B cell (primary cell): ENCODE measurements around the gene MEF2B.

Experiments
- EZH2 ChIP-seq: IDR thresholded peaks from 2 replicates; pipeline ENCODE4 v1.6.1; 2012; ENCODE audit warnings: borderline replicate concordance, low read depth, mild to moderate bottlenecking, moderate library complexity, low read length; ENCODE audit not compliant: insufficient read depth, poor library complexity, severe bottlenecking
- TF ChIP-seq, protein P1 (sequence below): fragments of 200-600 bp; IDR thresholded peaks from one replicate; pipeline ENCODE4 v1.8.0; 2022; ENCODE audit warnings: antibody characterized with exemption, mild to moderate bottlenecking

DNA sequence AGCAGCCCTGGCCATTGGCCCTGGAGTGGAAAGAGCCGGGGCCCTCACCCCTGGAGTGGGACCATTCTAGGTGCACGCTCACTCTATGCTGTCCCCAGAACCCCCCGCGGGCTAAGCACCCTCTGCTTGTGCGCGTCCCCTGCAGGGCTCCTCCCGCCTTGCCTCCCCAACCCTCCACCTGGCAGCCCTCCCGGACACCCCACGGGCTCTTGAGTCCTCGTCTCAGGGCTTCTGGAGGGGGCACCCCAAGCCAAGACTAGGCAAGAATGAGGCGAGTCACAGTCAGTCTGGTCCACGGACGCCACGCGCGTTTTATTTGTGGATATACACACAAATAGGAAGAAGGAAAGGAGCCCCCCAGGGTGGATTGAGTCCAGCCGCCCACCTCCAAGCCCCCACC lies 24.8 kb downstream of the MEF2B start:
- TF ChIP-seq, protein P1, sequence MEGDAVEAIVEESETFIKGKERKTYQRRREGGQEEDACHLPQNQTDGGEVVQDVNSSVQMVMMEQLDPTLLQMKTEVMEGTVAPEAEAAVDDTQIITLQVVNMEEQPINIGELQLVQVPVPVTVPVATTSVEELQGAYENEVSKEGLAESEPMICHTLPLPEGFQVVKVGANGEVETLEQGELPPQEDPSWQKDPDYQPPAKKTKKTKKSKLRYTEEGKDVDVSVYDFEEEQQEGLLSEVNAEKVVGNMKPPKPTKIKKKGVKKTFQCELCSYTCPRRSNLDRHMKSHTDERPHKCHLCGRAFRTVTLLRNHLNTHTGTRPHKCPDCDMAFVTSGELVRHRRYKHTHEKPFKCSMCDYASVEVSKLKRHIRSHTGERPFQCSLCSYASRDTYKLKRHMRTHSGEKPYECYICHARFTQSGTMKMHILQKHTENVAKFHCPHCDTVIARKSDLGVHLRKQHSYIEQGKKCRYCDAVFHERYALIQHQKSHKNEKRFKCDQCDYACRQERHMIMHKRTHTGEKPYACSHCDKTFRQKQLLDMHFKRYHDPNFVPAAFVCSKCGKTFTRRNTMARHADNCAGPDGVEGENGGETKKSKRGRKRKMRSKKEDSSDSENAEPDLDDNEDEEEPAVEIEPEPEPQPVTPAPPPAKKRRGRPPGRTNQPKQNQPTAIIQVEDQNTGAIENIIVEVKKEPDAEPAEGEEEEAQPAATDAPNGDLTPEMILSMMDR = no peak
- no peak for TF ChIP-seq EZH2
